Measurements from ENCODE around the gene NAA10.

The NAA10 gene

GRCh38 chrX:153928846-153929245 is 6.0 kb downstream of the NAA10 start:
- CTCF ChIA-PET = interaction anchor here (0.6 to 14.7 kb wide), 5 partner anchors 11 to 219 kb away, joined by 3 to 267 read pairs (median 4); partner anchors contain the start of gene RENBP
- peak overlapping the region; percentile 62 for H3K27ac ChIP-seq (ENCODE audit: extremely low read depth, low read depth, low read length)
- no peak overlapping the region; the same call in 1 of the 2 replicates for H3K4me3 ChIP-seq (ENCODE audit: low read depth, low read length)

GRCh38 chrX:153927922-153928760 is 6.7 kb downstream of the NAA10 start:
- POLR2A ChIA-PET = interaction anchor here (0.6 to 4.2 kb wide), 34 partner anchors 9 to 457 kb away, joined by 3 to 67 read pairs (median 5); partner anchors contain the start of genes HCFC1, IDH3G, L1CAM and RENBP
- CTCF ChIA-PET = interaction anchor here (0.6 to 14.7 kb wide), 10 partner anchors 12 to 218 kb away, joined by 3 to 267 read pairs (median 3); partner anchors contain the start of genes PLXNB3 and RENBP
- Histone ChIP-seq H3K36me3 (ENCODE audit: control insufficient read depth in 2 of 2, insufficient read depth in 1 of 2, low read length in 2 of 2) (peaks cover 19 to 42% of the 10 kb centered on the region in 2 experiments), H3K4me1 (ENCODE audit: control insufficient read depth, insufficient read depth, low read length) (peaks cover 10% of the 10 kb centered on the region), H3K4me3 (ENCODE audit: low read depth, low read length) (peak overlapping the region; percentile 66), H3K9me3 (ENCODE audit: control insufficient read depth, insufficient read depth, low read depth, low read length) (no peaks in the 10 kb centered on the region), H3K27ac (ENCODE audit: extremely low read depth, low read depth, low read length) (peak overlapping the region; percentile 95)
- TF ChIP-seq ZFP69B (tag by site-specific recombination; IDR thresholded peaks at IDR 0.05) (0 out of 2 replicates have a peak, but pooled peaks have one; percentile 54), ZNF701 (tag by site-specific recombination; IDR thresholded peaks at IDR 0.05) (no peak), ZNF366 (tag by site-specific recombination; conservative IDR thresholded peaks at IDR 0.05) (no peak), GLIS1 (tag by site-specific recombination; IDR thresholded peaks at IDR 0.05) (peak; percentile 51), ZNF629 (tag by site-specific recombination; IDR thresholded peaks at IDR 0.05) (peak; percentile 20; the same call in 1 of the 2 replicates), ZNF184 (tag by site-specific recombination; IDR thresholded peaks at IDR 0.05) (peak; percentile 63; the same call in 1 of the 2 replicates), GLI4 (tag by site-specific recombination; IDR thresholded peaks at IDR 0.05) (no peak; the same call in 1 of the 2 replicates), GFI1B (tag by site-specific recombination; IDR thresholded peaks at IDR 0.05) (no peak), ZNF654 (tag by site-specific recombination; IDR thresholded peaks at IDR 0.05; ENCODE audit: low read depth) (no peak), AEBP2 (tag by site-specific recombination; IDR thresholded peaks at IDR 0.05; ENCODE audit: borderline replicate concordance) (no peak), FEZF1 (tag by site-specific recombination; IDR thresholded peaks at IDR 0.05) (no peak), ZNF488 (tag by site-specific recombination; IDR thresholded peaks at IDR 0.05) (no peak), ZNF362 (tag by site-specific recombination; IDR thresholded peaks at IDR 0.05) (no peak), ZEB2 (tag by site-specific recombination; IDR thresholded peaks at IDR 0.05) (peak; percentile 70), ZNF416 (tag by site-specific recombination; IDR thresholded peaks at IDR 0.05) (no peak), ZBTB10 (tag by site-specific recombination; IDR thresholded peaks at IDR 0.05) (no peak), ZNF792 (tag by site-specific recombination; IDR thresholded peaks at IDR 0.05) (no peak), EGR2 (tag by site-specific recombination; IDR thresholded peaks at IDR 0.05; ENCODE audit: low read depth) (peak; percentile 90), ZNF600 (tag by site-specific recombination; IDR thresholded peaks at IDR 0.05) (peak; percentile 98), ATF2 (tag by site-specific recombination; IDR thresholded peaks at IDR 0.05; ENCODE audit: low read depth) (no peak)

More at GRCh38 chrX:153928846-153929245, 6.0 kb downstream of the NAA10 start:
- Histone ChIP-seq H3K4me1 (ENCODE audit: control insufficient read depth, insufficient read depth, low read length) (peaks cover 13% of the 10 kb centered on the region), H3K36me3 (ENCODE audit: control insufficient read depth in 2 of 2, insufficient read depth in 1 of 2, low read length in 2 of 2) (peaks cover 23 to 47% of the 10 kb centered on the region in 2 experiments), H3K9me3 (ENCODE audit: control insufficient read depth, insufficient read depth, low read depth, low read length) (no peaks in the 10 kb centered on the region)
- TF ChIP-seq ZNF645 (tag by site-specific recombination; IDR thresholded peaks at IDR 0.05) (no peak), ZNF626 (tag by site-specific recombination; IDR thresholded peaks at IDR 0.05) (no peak), ZNF341 (tag by site-specific recombination; IDR thresholded peaks at IDR 0.05; ENCODE audit: low read depth) (peak; percentile 43; the same call in 1 of the 2 replicates), ZNF600 (tag by site-specific recombination; IDR thresholded peaks at IDR 0.05) (peak; percentile 4; the same call in 1 of the 2 replicates), ZFHX2 (tag by site-specific recombination; conservative IDR thresholded peaks at IDR 0.05) (0 out of 2 replicates have a peak, but pooled peaks have one; percentile 30), KLF1 (tag by site-specific recombination; IDR thresholded peaks at IDR 0.05) (peak; percentile 56)
- POLR2A ChIA-PET = interaction anchor here (0.6 to 4.2 kb wide), 31 partner anchors 8 to 241 kb away, joined by 3 to 67 read pairs (median 5); partner anchors contain the start of genes HCFC1, IDH3G, L1CAM and RENBP
